ES-I3 (cell line): ENCODE data around the gene COL9A1.
"Not testable (repeated sequence)": the region's sequence is repeated elsewhere in the genome, so short reads cannot be mapped to it uniquely, and the experiment has no call there.

Experiments used
- H3K36me3 ChIP-seq: 2 replicates; pipeline ENCODE4 v1.6.1; 2013; ENCODE audit warnings: mild to moderate bottlenecking, low read length, control low read depth, moderate library complexity; ENCODE audit not compliant: insufficient read depth
- H3K4me1 ChIP-seq: 2 replicates; pipeline ENCODE4 v1.6.1; 2013; ENCODE audit warnings: mild to moderate bottlenecking, control low read depth, low read length; ENCODE audit not compliant: insufficient read depth
- H3K9ac ChIP-seq: 2 replicates; pipeline ENCODE4 v1.6.1; 2013; ENCODE audit warnings: low read depth, mild to moderate bottlenecking, low read length, moderate library complexity
- H3K9me3 ChIP-seq: 2 replicates; pipeline ENCODE4 v1.6.1; 2013; ENCODE audit warnings: mild to moderate bottlenecking, low read length, moderate library complexity; ENCODE audit not compliant: control insufficient read depth, insufficient read depth

The COL9A1 gene

DNA sequence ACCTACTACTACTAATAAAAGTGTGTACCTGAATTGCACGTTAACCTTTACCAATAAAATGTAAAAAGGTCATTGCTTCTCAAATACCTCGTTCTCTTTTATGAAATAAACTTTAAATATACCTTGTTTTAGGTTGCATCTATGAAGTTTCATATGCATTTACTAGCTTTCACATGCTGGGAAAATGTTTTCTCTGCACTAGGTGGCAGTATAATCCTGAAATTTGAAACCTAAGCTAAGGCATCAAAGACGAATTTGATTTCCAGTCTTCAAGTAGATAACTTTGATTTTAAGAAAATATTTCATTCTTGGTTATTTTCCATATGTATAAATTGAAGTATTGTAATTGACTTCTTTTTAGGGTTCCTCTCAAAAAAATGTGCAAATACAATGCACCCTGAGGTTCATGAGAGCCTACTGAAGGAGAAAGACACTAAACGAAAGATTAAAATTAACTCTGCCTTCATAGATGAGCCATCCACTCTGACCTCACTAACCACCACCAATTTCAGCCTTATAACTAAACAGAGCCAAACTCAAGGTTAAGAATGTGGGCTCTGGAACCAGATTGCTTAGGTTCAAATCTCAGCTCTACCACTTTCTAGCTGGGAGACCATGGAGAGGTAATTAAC, 7.3 kb upstream of the COL9A1 start:
- Histone ChIP-seq H3K36me3 (no peaks in the 10 kb centered on the region), H3K9me3 (no peaks in the 10 kb centered on the region), H3K9ac (no peak overlapping the region)

DNA sequence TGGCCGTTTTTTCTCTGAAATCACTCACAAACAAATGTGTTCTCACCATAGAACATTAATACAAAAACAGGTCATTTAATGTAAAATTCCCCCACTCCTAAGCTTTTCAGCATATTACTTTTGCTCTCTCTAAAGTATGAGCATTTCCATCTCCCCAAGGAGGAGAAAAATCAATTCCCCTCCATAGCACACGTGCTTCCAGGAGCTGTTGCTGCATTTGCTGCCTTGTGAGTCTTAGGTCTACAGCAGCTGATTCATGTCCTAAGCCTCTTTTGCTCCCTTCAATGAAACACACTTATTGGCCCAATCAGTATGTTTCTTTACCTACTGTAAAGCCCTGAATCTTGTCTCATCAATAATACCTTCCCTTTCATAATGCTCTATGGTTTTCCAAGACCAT, 6.4 kb upstream of the COL9A1 start:
- Histone ChIP-seq H3K4me1 (no peaks in the 10 kb centered on the region), H3K36me3 (no peaks in the 10 kb centered on the region), H3K9ac (no peak overlapping the region), H3K9me3 (no peaks in the 10 kb centered on the region)

More for the DNA sequence above, 7.3 kb upstream of the COL9A1 start:
- H3K4me1 ChIP-seq = no peaks in the 10 kb centered on the region

DNA sequence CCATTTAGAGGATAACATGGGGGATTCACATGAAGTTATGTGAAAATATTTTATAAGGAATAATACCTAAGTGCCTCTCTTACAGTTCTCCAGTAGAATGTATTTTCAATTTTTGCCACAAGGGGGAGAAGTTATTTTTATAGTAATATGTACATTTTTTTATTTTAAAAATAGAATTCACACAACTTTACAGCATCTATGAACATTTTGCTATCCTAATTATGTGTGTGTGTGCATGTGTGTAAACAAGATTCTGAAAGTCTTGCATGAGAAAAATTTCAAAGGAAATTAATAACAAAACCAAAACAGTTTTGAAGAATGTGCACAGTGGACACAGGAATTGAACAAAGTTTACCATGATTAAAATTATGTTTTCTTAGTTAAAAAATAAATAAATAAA, 5.3 kb upstream of the COL9A1 start:
- H3K9me3 ChIP-seq, H3K4me1 ChIP-seq, H3K9ac ChIP-seq, H3K36me3 ChIP-seq: not testable (repeated sequence)

DNA sequence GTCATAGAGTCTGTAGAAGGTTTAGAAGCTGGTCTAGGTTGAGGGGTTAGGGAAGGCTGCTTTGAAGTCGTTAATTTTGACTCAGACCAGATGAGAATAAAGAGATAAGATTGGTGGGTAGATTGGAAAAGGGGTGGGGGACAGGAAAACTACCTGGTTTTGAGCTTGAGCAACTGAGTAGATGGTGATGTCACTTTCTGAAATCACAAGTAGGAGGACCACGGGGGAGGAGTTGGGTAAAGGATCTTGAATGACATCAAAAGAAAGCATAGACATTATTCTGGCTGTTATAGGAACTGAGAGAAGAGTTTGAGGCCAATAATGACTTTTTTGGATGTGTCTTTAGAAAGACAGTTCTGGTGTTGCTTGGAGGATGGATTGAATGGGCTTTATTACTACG, 4.1 kb upstream of the COL9A1 start:
- no peaks in the 10 kb centered on the region for H3K36me3 ChIP-seq
- H3K4me1 ChIP-seq = no peaks in the 10 kb centered on the region
- H3K9ac ChIP-seq = no peak overlapping the region
- H3K9me3 ChIP-seq = no peaks in the 10 kb centered on the region

DNA sequence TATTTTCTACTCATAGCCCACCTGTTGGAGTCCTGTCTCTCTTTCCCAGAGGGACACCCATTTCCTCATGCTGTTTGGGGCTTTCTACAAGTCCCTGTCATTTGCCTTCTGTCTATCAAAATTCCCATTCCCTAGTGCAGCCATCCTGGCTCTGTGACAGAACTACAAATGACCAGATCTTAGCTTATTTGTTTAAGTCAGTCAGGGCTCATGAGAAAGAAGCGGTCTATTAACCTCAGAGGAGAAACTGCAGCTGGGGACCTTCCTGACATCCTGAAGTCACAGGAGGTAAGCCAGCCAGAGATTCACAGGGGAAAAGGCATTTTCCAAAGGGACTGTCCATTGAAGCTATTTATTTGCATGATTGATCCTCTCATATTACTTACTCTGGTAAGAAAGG, 1.7 kb upstream of the COL9A1 start:
- Histone ChIP-seq H3K9me3 (no peaks in the 10 kb centered on the region), H3K9ac (no peak overlapping the region), H3K36me3 (no peaks in the 10 kb centered on the region), H3K4me1 (no peaks in the 10 kb centered on the region)

DNA sequence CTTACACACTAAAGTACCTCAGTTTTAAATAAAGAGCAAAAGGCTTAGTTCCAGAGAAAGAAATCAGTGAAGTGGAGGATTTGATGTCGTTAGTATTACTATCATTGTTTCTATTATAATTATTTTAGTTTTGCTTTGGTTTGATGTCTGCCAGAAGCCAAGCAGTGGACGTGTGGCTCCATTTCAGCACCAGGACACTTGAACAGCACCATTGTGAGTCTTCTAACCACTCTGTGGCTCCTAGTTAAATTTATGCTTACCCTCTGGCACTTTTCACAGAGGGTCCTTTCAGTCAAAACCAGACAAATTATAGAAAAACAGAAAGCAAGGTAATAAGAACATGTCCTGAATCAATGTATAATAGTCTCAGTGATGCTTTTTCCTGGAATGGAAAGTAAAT, 3.4 kb downstream of the COL9A1 start:
- H3K9me3 ChIP-seq = no peaks in the 10 kb centered on the region
- H3K36me3 ChIP-seq = no peaks in the 10 kb centered on the region
- H3K9ac ChIP-seq = no peak overlapping the region

DNA sequence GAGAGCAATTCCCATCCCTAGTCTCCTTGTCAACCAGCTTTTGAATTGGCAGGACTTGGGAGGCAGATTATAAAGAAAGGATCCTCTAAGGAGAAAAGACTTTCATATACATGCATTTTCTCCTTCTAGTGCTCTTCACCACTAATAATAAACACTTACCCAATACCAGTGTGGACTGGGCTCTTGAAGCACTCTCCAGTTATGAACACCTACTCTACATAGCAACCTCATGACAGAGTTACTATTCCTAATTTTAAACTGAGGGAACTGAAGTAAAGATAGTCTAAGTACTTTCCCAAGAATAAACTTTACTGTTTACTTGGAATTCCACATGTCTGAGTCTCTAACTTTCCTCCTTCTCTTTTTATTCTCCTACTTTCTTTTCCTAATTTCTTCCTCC, 4.8 kb downstream of the COL9A1 start:
- Histone ChIP-seq H3K9me3 (no peaks in the 10 kb centered on the region), H3K4me1 (no peaks in the 10 kb centered on the region), H3K9ac (no peak overlapping the region), H3K36me3 (no peaks in the 10 kb centered on the region)

More for the DNA sequence above, 3.4 kb downstream of the COL9A1 start:
- H3K4me1 ChIP-seq = no peaks in the 10 kb centered on the region

DNA sequence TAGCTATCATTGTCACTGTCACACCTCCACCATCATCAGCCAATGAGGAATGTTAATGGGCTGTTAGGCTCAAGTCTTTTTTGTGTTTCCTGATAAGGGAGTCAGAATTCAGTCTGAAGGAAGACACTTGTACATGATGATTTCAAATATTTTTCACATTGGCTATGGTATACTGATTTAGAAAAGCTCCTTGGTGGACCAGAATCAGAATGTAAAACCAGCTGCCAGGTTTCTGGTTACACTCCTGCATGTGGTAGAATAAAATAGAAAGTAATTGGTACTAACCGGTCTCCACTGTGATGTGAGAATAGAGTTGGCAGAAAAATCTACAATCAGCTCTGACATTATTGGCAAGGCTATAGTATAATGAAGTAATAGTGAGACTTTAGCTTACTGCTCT, 10.7 kb downstream of the COL9A1 start:
- Histone ChIP-seq H3K36me3 (no peaks in the 10 kb centered on the region), H3K9me3 (no peaks in the 10 kb centered on the region), H3K4me1 (no peaks in the 10 kb centered on the region), H3K9ac (no peak overlapping the region)

DNA sequence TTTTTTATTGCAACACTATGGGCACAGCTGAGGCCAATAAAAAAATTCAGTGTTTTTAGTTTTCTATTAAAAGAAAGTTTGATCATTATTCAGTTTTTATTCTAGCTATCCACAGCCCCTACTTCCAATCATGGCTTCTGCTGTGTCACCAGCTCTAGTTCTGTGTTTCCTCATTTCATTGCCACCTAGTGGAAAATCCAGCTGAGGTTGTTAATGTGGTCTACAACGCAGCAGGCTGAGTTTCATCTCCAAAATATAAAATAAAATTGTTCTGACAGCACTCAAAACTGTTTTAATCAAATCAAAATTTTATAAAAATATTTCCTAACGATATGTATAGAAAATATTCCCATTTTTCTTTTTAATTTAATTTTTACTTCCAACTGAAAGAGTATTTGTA, 13.6 kb downstream of the COL9A1 start:
- Histone ChIP-seq H3K9ac (no peak overlapping the region), H3K4me1 (no peaks in the 10 kb centered on the region), H3K36me3 (no peaks in the 10 kb centered on the region), H3K9me3 (no peaks in the 10 kb centered on the region)

DNA sequence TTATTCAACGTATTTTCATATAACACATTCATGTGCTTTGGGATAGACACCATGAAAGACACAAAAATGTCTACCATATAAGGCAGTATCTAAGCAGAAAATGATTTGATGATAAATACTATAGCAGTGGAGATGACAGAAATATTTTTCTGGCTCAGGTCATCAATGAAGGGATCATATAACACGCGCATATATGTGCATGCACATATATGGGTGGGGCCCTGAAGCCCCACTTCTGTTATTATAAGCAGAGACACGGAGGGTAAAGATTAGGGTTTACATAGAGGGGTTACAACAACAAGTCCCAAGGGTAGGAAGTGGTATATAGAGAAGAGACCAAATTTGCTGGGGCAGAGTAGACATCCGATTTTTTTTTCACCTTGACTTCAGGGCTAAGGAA, 16.0 kb downstream of the COL9A1 start:
- H3K36me3 ChIP-seq = no peaks in the 10 kb centered on the region
- H3K9me3 ChIP-seq = no peaks in the 10 kb centered on the region; the same call in 1 of the 2 replicates
- H3K4me1 ChIP-seq = no peaks in the 10 kb centered on the region
- H3K9ac ChIP-seq = no peak overlapping the region

DNA sequence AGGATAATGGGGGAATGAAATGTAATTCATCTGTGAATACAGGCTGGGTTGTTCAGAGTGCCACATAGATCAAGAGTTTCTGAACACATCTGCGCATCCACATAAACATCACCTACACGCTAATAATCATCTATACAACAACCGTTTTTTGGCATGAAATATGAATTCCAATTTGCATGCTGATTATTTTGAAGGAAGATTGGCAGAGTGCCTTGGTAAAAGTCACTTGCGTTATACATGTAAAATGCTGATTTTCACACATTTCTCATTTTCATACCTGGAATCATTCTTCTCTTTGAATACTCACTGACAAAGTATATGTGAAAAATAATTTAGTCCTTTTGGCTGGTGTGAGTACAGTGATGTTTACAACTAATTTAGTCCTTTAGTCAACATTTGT, 17.7 kb downstream of the COL9A1 start:
- Histone ChIP-seq H3K36me3 (no peaks in the 10 kb centered on the region; the same call in 1 of the 2 replicates), H3K4me1 (no peaks in the 10 kb centered on the region), H3K9ac (no peak overlapping the region), H3K9me3 (peaks cover 2% of the 10 kb centered on the region; the same call in 1 of the 2 replicates)

DNA sequence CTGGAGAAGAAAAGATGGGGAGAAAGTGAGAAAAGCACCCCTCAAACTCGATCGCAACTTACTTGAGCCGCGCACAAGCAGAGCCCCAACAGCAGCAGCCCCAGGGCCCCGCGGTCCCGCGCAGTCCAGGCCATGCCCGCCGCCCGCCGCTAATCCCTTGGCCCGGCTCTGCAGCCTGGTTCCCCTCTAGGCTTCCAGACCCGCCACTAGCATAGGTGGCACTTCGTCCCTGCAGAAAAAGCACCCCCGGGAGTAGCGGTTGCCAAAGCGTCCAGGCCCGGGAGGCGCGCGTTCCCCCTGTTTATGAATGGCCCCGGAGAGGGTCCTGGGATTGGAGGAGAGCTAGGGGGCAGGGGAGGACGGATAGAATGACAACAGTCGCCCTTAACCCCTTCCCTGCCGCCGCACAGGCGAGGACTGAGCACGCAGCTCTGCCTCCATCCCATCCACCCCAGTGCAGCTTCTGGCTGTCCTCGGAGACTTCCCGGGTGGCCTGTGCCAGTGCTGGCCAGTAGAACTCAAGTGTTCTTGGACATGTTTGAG, 19.9 kb downstream of the COL9A1 start:
- Histone ChIP-seq H3K36me3 (no peaks in the 10 kb centered on the region; the same call in 1 of the 2 replicates), H3K9ac (peak overlapping the region; percentile 48; the same call in 1 of the 2 replicates), H3K4me1 (no peaks in the 10 kb centered on the region), H3K9me3 (peaks cover 2% of the 10 kb centered on the region; the same call in 1 of the 2 replicates)

DNA sequence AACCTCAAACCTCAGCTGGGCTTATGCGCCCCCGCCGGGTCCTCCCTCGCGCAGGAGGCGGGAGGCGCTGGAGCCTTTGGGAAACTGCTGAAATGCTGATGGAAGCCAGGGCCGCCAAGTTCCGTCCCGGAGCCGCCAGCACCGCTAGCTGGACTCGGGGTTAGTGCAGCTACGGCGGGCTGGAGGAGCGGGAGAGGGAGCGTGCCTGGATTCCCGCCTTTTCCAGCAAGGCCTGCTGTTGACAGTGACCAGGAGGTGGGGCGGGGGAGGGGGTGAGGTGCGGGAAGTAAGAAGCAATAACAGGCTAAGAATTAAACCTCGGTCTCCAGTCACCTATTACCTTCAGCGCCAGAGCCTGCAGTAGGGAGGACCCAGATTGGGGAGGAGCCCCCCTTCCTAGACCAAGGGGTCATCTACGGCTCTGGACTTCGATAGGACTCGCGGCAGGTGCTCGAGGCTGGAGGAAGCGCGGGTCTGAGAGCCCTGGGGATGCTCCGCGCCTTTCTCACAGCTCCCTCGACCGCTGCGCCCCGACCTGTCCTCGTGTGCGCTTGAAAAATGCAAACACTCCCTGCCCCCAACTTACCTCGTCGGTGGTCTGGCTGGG, 20.5 kb downstream of the COL9A1 start:
- Histone ChIP-seq H3K36me3 (no peaks in the 10 kb centered on the region; the same call in 1 of the 2 replicates), H3K9me3 (peaks cover 2% of the 10 kb centered on the region; the same call in 1 of the 2 replicates), H3K9ac (peak overlapping the region; percentile 48; the same call in 1 of the 2 replicates), H3K4me1 (no peaks in the 10 kb centered on the region)

DNA sequence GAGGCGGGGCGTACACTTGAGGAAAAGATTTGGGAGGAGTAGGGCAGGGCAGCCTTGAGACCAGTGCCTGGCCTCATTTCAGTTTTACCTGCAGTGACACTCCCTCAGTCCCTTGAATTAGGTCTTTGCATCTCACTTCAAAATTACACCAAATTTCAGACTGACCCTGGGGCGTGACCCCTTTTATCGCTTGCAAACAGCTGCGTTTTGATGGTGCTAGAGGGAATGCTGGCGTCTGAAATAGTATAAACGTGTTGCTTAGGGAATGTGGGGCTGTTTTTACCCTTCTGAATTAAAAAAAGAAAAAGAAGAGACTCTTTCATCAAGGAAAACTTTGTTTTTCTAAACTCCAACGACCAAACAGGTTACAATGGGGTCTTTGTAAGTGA, 21.0 kb downstream of the COL9A1 start:
- H3K9ac ChIP-seq = peak overlapping the region; percentile 48; the same call in 1 of the 2 replicates
- H3K4me1 ChIP-seq = no peaks in the 10 kb centered on the region
- no peaks in the 10 kb centered on the region; the same call in 1 of the 2 replicates for H3K36me3 ChIP-seq
- H3K9me3 ChIP-seq = peaks cover 2% of the 10 kb centered on the region; the same call in 1 of the 2 replicates

DNA sequence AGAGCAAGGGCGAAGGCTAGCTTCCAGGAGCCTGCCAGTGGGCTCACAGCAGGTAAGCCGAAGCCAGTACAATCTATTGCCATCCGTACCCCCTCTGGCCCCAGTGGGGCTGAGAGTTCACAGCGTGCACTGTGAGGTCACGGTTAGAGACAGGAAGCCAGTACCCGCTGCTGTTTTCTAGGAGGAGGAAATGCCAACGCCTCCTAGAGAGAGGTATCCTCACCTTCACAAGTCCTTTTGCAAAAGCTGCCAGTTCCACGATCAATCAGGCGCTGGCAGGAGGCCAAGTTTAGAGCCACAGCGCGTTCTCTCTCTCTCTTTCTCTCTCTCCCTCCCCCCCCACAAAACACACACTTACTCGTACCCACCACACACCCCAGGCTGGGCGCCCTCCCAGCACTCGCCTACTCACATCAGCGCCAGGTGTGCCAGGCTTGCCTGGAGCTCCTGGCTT, 22.5 kb downstream of the COL9A1 start:
- Histone ChIP-seq H3K9ac (no peak overlapping the region; the same call in 1 of the 2 replicates), H3K4me1 (no peaks in the 10 kb centered on the region), H3K36me3 (no peaks in the 10 kb centered on the region; the same call in 1 of the 2 replicates), H3K9me3 (peaks cover 2% of the 10 kb centered on the region; the same call in 1 of the 2 replicates)
